NCI-H748 (cell line): ENCODE data around the gene LRP11.
"Not testable (repeated sequence)": the region's sequence is repeated elsewhere in the genome, so short reads cannot be mapped to it uniquely, and the experiment has no call there.

Experiments
- DNase-seq: peaks from one replicate; lab custom pipeline; 2025; ENCODE audit not compliant: unreplicated experiment; lab: John Stamatoyannopoulos, UW

The LRP11 gene, protein sequence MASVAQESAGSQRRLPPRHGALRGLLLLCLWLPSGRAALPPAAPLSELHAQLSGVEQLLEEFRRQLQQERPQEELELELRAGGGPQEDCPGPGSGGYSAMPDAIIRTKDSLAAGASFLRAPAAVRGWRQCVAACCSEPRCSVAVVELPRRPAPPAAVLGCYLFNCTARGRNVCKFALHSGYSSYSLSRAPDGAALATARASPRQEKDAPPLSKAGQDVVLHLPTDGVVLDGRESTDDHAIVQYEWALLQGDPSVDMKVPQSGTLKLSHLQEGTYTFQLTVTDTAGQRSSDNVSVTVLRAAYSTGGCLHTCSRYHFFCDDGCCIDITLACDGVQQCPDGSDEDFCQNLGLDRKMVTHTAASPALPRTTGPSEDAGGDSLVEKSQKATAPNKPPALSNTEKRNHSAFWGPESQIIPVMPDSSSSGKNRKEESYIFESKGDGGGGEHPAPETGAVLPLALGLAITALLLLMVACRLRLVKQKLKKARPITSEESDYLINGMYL

DNA sequence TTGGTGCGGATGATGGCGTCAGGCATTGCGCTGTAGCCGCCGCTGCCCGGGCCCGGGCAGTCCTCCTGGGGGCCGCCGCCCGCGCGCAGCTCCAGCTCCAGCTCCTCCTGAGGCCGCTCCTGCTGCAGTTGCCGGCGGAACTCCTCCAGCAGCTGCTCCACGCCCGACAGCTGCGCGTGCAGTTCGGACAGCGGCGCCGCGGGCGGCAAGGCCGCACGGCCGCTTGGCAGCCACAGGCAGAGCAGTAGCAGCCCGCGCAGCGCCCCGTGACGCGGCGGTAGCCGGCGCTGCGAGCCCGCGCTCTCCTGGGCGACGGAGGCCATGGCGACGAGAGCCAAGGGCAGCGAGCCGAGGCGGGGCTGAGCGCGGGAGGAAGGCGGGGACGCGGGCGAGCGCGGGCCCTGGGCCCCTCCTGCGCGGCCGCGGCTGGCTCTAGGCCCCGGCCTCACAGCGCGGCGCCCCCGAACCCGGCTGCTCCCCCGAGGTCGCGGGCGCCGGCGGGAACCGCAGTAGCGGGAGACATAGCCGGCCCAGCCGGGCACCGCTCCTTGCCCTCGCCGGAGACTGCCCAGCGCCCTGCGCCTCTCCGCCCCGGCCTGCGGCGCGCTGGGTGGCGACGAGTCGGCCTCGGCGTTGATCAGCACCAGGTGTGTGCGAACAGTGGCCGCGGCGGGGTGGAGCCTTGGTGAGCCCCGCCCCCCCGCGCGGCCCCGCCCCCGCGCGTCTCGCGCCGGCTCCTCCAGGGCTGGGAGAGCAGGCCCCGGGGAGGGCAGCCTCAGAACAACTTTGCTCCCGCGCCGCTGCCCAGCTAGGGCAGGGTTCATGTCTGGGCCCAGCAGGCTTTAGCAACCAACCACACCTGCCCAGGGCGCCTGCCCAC, at the start of gene LRP11:
Gene LRP11, minus strand, starts transcription at position 662 of the 880 bp plus-strand sequence. Its CDS starts 339 bp downstream, at position 323.
- DNase-seq = peak; percentile 90

DNA sequence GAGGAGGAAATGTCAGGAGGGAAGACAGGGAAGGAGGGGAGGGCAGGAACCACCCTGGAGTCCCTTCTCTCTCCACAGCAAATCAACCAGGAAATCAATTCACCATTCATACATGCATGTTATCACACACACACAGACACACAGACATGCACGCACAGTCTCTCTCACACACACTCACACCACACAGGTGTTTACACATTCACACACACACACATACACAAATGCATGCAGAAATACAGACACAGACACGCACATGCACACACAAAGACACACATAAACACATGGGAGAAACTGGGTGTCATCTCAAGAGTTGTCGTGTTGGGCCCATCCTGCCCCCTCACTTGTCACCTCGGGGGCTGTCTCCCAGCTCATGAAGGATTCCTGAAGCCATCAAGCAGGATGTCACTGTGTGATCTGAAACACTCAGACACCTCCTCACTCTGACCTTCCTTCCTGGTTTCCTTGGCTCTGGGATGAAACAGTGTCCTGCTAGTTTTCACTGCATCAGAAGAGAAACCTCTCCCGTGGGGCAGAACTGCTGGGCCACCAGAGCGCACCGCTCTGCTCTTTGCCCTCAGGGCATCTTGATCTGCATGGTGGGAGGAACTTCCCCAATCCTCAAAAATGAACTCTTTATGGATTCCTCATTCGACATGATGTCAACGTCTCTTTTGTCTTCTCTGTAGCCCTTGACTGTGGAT, 49.5 kb upstream of the LRP11 start:
- no peak for DNase-seq

DNA sequence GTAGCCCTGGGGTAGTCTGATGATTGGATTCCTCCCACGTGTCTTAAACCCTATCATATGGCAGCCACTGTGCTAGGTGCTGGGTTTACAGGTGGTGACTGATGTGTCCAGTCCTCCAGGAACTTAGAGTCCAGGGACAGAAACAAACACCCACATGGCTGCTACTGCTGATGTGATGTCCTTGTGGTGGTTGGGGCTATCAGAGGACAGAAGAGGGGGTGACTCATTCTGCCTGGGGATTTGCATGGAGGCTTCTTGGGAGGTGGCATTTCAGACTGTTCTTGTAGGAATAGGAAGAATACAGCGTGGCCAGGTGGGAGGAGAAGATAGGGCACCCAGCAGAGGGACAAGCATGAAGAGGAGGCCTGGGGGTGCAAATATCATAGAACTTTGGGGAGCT, 48.9 kb upstream of the LRP11 start:
- DNase-seq = no peak

DNA sequence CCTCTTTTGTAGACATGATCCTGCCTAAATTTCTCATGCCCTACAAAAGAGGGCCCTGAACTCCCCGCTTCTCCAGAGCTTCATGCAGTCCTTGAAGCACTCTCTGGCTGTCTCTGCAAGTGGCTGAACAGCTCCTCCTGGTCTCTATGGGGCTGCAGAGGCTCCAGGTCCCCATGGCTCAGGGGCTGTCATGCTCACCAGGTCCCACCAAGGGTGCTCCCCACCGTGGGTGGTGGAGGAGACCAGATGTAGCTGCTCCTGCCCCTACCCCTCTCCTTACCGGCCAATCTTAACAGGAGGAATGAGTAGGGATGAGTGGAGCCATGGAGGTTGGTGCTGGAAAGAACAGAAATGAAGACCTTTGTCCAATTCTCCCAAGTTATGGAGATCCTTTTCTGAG, 48.5 kb upstream of the LRP11 start:
- DNase-seq = not testable (repeated sequence)

DNA sequence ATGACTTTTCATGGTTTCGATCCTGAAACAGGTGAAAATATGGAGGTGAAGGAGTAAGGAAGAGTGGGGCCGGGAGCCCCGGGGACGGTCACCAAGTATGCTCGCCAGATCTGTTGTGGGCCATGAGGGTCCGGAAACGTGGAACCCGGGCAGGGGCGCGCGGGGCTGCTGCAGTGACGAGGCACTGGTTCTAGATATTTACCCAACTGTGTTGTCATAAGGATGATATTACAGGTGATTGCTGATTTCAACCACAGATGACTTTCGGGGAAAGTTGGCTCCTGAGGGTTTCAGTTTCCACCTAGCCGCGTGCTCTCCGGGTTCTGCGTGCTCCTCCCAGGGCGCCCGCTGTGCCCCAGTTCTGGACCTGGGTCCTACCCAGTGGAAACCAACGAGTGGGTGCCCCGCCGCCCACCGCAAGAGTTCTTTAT, 46.6 kb upstream of the LRP11 start:
- DNase-seq = peak; percentile 15

DNA sequence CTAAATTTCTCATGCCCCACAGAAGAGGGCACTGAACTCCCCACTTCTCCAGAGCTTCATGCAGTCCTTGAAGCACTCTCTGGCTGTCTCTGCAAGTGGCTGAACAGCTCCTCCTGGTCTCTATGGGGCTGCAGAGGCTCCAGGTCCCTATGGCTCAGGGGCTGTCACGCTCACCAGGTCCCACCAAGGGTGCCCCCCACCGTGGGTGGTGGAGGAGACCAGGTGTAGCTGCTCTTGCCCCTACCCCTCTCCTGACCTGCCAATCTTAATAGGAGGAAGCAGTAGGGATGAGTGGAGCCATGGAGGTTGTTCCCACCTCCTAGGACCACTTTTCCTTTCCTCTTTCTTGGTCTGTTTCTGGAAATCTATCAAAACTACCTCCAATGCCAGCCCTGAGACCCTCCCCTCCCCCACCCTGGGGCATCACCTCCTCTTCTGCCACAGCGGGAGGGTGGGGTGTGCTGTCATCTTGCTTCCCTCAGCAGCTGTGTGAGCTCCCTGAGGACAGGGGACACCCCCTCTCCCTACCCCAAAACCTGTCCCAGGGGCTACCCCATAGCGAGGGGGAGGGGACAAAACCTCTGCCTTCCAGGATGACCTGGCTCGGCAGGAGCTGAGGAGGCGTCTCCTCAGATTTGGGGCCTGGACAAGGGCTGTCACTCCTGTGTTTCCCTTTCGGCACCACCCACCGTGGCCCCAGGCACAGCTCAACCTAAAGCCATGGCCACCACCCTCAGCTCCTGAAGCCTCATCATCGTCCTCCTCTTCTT, 45.7 kb upstream of the LRP11 start:
- no peak for DNase-seq

DNA sequence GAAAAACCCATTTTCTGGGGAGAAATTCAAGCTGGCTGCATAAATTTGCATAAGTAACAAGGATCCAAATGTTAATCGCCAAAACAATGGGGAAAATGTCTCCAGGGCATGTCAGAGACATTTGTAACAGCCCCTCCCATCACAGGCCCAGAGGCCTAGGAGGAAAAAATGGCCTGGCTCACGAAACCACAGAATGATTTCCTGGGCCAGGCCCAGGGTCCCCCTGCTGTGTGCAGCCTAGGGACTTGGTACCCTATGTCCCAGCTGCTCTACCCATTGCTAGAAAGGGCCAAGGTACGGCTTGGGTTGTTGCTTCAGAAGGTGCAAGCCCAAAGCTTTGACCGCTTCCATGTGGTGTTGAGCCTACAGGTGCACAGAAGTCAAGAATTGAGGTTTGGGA, 44.3 kb upstream of the LRP11 start:
- not testable (repeated sequence) for DNase-seq

DNA sequence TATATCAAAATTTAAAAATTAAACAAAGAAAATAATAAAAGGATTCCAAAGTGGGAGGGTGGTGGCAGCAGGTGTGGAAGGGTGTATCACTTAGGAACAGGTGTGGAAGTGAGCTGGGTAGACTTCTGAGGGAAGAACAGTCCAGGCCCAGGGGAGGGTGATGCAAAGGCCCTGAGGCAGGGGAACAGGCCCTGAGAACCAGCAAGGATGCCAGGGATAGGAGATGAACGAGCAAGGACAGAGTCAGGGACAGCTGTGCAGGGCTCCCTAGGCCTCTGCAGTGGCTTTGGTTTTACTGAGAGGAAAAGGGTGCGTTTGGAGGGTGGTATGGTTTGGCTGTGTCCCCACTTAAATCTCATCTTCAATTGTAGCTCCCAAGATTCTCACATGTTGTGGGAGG, 43.2 kb upstream of the LRP11 start:
- no peak for DNase-seq

DNA sequence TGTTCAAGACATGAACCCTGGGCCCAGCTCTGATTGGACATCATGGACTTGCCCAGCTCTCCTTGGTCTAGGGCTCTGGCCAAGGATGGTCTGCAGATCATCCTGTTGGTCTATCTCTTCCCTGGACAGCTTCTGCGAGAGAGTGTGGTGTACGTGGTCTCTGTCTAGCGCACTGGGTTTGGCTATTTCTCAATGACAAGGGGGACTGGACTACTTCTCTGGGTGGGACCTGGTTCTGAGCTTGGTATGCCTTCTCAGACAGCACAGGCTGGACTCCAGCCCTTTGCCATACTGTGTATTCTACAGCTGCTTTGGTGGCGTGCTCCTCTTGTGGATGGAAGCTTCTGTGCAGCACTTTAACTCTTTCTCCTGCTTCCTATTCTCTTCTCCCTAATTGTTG, 42.2 kb upstream of the LRP11 start:
- no peak for DNase-seq

DNA sequence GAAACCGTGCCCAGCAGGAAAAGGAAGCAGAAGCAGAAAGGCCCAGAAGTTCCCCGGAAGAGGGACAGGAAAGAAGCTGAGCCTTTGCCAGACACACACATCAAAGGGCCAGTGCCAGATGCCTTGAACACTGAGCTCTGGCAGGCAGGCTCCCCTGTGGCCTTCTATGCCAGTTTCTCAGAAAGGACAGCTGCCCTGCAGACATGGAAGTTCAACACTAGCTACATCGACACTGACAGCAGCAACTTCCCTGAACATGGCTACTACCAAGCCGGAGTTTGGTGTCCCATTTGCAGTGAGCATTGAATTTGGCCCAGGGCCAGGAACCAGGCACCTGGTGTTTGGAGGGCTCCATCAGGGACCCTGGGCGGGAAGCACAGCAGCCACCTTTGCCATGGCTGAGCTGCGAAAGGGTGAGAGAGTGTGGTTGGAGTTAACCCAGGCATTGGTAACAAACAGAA, 41.8 kb upstream of the LRP11 start:
- peak; percentile 20 for DNase-seq

DNA sequence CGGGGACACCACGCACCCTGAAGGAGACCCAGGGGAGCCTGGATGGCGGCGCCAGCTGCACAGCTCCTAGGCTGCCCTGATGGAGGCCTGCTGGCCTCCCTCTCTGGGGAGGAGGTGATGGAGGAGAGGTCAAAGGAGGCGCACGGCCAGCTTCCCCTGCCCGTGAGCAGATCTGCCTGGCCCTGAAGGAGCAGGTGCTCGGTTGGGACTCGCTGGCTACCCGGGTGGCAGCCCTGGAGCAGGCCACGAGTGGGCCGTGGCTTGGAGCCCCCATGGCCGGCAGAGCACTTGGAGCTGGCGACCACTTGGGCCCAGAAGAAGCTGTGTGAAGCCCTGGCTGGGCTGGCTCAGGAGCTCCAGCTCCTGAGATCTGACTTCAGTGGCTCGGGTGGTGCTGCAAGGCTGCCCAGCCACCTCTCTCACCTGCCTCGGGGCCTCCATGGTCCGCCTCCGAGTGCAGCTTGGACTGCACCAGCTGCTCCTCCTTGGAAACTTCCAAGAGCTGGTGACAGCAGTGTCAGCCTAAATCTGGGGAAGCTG, 41.3 kb upstream of the LRP11 start:
- no peak for DNase-seq

DNA sequence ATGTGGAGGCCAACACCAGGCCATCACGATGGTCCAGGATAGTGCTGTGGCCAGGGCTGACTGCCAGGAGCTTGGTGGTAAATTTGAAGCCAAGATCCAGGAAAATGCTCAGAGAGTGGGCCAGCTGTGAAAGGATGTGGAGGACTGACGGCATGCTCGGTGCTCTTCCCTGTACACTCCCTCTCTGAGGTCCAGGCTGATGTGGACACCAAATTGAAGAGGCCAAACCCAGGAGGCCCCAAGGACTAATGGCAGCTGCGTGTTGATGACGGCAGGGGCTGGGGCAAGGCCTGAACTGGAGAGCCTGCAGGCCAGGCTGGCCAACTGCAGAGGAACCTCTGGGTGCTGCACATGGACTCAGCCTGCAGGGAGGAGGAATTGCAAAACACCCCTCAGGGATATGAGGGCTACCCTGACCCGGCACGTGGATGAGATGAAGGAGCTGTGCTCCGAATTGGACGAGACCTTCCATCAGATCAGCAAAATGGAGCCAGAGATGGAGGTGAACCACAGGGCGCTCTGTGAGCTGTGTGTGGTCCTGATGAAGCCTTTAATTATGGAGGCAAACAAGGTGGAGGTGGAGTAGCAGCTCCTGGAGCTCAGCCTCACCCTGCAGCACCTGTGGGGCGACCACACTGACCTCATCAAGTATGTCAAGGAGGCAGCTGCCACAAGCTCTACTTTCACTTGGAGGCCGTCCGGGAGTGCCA, 40.7 kb upstream of the LRP11 start:
- no peak for DNase-seq

DNA sequence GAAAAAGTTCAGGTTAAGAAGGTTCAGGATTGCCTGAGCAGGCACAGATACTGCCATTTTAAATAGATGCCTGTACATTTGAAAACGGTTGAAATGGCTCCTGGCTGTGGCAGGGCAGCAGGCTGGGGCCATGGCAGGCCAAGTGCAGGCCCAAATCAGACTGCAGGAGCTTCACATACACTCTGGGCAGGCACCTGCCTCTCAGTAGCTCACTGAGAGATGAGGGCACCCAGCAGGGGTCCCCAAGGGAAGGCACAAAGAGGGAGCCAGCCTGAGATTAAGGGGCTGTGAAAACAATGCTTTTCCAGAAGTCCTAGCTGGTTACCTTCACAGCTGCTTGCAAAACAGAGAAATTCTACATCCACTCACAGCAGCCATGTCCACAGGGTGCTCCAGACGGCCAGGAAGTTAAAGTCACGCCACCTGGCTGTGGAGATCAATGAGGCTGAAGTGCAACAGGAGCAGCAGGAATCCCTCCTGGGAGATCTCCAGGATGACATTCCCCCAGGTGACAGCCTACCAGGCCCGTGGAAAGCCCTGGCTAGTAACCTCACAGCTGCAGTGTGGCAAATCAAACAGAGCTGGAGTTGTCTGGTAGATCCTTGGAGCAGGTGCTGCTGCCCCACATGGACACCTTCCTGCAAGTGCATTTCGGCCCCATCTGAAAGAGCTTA, 39.9 kb upstream of the LRP11 start:
- no peak for DNase-seq

DNA sequence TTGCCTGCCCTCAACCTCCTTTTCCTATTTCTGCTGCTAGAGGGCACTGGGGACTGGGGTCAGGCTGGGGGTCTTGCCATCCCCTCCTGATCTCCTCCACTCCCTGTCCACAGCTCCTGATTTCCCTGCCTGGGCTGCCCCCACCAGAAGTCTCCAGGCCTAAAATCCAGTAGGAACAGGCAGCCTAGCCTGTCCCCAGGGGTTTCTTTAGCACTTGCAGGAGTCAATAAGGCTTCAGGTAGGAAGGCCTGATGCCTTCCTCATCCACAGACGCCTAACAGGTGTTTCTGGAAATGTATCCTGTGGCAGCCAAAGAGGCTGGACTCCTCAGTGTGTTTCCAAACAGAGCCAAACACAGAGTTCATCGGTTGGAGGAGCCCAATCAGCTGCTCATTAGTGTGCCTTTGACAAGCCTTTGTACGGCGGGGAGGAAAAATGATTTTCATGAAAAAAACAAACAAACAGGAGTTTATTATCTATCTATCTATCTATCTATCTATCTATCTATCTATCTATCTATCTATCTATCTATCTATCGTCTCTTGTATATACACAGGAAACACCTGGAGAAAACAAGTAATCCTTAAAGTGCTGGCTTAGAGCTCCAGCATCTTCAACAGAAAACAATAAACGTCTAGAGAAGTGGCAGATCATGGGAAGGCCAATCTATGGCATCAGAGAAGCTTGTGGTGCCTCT, 37.4 kb upstream of the LRP11 start:
- DNase-seq = no peak

DNA sequence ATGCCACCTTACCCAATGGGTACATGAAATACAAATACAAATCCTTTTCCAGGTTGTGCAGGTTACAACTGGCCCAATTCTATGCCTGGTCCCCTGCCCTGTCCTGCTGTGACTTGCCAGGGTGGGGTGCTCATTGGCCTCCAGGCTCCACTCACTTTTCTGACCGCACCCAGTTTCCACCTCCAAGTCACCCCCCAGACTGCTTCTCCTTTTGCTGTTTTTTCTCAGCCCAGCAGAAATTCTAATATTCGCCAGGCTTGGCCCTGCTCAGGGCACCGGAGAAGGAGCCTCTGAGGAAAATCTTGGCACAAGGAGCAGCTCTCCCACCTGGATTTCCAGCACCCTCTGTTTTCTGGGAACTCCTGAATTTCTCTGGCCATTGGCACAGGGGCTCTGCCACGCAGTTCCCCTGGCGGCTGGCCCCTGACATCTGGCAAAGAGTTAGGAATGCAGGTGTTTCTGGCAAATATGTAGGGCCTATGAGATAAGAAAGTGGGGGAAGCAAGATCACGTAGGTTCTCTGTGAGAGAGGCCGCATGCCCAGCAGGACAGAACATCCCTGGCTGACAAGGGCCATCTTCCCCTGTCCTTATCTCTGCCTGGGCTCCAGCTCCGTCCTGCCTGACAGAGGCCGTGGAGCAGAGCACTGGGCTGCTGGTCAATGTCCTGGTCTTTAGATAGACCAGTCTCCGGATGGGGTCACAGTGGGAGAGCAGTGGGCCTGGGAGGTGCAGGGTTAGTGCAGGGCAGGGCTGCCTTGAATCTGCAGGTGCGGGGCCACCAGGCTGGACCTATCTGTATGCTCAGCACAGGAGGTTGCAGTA, 36.7 kb upstream of the LRP11 start:
- DNase-seq = no peak

DNA sequence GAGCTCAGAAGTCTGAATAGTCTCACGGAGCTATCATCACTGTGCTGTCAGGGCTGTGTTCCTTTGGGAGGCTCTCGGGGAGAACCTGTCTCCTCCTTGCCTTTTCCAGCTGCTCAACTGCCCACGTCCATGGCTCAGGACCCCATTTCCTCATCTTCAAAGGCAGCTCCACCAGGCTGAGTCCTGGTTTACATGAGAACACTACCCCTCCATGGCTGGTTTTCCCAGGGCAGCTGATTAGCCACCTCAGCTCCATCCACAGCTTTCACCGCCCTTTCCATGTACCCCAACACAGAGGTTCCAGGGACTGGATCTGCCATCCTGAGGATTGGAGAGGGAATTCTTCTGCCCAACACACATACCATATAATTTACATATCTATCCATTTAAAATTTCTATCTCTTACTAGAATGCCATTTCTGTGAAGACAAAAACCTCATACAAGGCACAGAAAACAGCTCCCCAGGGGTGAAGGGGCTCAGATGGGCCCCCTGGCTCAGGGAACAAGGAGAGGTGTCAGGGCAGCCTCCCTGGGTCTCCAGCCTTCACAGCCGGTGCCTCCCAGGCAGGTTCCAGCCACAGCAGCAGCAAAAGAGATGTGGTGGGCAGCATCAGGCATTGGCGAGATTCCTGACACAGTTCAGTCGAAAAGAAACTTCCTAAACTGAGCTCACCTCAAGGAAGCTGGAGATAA, 35.9 kb upstream of the LRP11 start:
- DNase-seq = no peak

DNA sequence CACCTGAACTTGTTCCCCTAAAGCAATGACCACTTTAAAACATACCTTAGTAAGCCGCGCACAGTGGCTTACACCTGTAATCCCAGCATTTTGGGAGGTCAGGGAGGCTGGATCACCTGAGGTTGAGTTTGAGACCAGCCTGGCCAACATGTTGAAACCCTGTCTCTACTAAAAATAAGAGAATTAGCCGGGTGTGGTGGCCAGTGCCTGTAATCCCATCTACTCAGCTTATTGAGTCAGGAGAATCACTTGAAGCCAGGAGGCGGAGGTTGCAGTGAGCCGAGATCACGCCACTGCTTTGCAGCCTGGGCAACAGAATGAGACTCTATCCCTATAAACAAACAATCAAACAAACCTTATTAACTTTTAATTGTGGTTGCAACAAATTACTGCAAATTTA, 35.3 kb upstream of the LRP11 start:
- no peak for DNase-seq
